ENCODE results near the gene OLA1.

Gene OLA1

DNA sequence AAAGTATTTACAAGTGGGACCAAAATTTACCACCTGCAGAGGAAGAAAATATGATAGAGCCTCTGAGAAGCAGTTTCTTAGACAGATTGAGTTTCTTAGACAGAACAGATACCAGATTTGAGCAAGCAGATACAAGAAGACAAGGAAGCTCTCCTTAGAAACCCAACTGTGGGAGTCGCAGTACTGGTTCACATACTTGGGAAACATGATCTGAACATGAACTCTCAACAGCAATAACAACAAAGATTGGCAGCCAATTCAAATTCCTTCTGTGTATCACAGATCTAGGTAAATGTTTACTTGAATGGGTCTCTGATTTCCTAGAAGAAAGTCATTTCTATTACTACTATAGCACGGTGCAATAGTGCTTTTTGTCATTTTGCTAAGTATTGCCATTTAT, 82.1 kb downstream of the OLA1 start:
- TF ChIP-seq, protein P1, sequence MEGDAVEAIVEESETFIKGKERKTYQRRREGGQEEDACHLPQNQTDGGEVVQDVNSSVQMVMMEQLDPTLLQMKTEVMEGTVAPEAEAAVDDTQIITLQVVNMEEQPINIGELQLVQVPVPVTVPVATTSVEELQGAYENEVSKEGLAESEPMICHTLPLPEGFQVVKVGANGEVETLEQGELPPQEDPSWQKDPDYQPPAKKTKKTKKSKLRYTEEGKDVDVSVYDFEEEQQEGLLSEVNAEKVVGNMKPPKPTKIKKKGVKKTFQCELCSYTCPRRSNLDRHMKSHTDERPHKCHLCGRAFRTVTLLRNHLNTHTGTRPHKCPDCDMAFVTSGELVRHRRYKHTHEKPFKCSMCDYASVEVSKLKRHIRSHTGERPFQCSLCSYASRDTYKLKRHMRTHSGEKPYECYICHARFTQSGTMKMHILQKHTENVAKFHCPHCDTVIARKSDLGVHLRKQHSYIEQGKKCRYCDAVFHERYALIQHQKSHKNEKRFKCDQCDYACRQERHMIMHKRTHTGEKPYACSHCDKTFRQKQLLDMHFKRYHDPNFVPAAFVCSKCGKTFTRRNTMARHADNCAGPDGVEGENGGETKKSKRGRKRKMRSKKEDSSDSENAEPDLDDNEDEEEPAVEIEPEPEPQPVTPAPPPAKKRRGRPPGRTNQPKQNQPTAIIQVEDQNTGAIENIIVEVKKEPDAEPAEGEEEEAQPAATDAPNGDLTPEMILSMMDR (IDR thresholded peaks at IDR 0.05; ENCODE audit: low read depth, low read length, missing control alignments): no peak
- no peak for DNase-seq (ENCODE audit: extremely low read depth, low read depth)
- H3K4me3 ChIP-seq (replicated peaks; ENCODE audit: low read depth, low read length): no peak overlapping the region

DNA sequence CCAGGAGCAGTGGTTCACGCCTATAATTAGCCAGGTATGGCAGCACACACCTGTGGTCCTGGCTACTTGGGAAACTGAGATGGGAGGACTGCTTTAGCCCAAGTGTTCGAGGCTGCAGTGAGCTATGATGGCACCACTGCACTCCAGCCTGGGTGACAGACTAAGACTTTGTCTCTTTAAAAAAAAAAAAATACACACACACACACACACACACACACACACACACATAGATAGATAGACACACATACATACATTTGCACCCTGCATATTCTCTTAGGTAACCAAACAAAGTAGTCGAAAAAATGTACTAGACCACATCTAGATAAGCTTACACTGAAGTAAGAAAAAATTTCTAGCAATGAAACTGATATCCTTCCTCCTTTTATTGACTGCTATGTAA, 86.8 kb downstream of the OLA1 start:
- no peak for DNase-seq (ENCODE audit: extremely low read depth, low read depth)
- H3K4me3 ChIP-seq (replicated peaks; ENCODE audit: low read depth, low read length): no peak overlapping the region
- TF ChIP-seq, protein P1 (IDR thresholded peaks at IDR 0.05; ENCODE audit: low read depth, low read length, missing control alignments): no peak

DNA sequence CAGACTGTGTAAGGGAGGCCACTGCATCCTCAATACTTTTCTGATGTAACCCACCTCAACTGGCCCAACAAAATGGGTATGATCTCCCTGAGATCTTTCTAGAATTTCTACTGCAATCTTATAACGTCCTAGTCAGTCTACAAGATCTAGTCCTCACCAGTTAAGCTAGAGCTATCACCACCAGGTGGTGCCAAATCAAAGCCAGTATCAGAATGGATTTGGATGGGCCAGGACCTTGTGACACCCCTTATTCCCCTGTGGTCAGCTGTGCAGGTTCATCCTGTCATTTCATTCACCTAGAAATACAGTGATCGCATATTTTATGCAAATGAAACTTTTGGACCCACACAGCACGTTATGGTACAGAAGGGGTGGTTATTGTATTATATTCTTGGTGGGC, 90.3 kb downstream of the OLA1 start:
- DNase-seq (ENCODE audit: extremely low read depth, low read depth): no peak
- H3K4me3 ChIP-seq (replicated peaks; ENCODE audit: low read depth, low read length): no peak overlapping the region
- TF ChIP-seq, protein P1 (IDR thresholded peaks at IDR 0.05; ENCODE audit: low read depth, low read length, missing control alignments): peak; percentile 57

DNA sequence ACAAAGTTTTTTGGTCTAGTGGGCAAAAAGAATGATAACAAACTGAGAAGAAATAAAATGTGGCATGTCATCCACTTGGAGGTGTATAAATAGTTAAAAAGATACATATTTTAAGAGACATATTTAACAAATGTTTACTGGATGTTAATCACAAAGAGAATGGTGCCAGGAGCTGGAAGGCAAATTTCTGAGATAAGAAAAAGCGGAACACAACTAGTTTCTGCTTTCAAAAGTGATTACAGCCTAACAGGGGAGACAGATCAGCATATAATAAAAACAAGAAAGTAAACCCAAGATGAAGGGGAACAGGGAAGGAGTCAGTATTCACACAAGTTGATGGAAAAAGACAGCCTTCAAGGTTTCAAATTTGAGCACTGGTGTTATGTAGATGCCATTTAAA, 91.3 kb downstream of the OLA1 start:
- TF ChIP-seq, protein P1 (IDR thresholded peaks at IDR 0.05; ENCODE audit: low read depth, low read length, missing control alignments): no peak
- DNase-seq (ENCODE audit: extremely low read depth, low read depth): no peak
- H3K4me3 ChIP-seq (replicated peaks; ENCODE audit: low read depth, low read length): no peak overlapping the region

DNA sequence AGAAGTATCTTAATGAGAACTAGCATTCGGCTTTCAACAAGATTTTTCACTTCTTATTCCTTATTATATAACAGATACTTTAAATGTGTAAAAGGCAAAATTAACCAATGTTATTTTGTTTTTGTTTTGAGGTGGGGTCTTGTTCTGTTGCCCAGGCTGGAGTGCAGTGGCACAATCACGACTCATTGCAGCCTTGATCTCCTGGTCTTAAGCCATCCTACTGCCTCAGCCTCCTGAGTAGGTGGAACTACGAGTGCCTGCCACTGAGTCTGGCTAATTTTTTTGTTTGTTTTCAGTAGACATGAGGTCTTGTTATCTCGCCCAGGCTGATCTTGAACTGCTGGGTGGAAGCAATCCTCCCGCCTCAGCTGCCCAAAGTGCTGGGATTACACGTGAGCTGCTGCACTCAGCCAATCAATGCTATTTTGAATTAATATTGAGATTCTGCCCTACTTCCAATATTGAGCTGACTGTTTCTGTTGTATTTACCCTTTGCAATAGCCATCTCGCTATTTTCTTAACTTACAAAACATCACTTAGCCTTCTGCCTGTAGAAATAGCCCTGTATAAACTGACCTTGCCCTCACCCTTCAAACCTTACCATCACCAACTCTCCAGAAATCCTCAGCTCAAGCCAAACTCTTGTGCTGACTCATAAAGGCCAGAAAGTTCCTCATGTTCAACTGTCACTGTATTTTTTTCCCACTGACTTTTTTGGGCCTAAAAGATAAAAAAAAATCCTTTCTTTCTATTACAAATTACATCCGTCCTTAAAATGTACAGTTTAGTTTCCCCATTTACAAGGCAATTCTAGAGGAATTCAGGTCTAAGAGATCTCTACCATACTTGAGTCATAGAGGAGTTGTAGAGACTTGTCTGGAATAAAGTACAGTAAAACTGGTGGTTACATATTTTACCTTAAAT, 94.3 kb downstream of the OLA1 start:
- DNase-seq (ENCODE audit: extremely low read depth, low read depth): peak; percentile 57
- TF ChIP-seq, protein P1 (IDR thresholded peaks at IDR 0.05; ENCODE audit: low read depth, low read length, missing control alignments): no peak
- H3K4me3 ChIP-seq (replicated peaks; ENCODE audit: low read depth, low read length): no peak overlapping the region

DNA sequence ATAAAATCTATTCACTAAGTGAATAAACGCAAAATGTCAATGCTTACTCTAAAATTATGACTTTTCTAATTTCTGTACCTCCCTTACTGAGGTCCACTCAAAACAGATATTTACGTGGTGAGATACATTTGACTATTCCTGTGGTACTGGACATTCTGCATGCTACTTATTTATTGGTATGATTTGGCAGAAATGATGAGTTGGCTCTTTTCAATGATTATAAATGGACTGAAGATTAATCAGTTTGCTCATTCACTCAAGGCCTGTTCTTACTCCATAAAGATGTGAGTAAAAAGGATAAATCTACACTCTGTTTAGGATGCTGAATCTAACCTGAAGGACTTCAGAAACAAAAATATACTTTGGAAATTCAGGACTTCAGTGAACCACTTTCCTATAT, 98.8 kb downstream of the OLA1 start:
- no peak overlapping the region for H3K4me3 ChIP-seq (replicated peaks; ENCODE audit: low read depth, low read length)
- DNase-seq (ENCODE audit: extremely low read depth, low read depth): no peak
- TF ChIP-seq, protein P1 (IDR thresholded peaks at IDR 0.05; ENCODE audit: low read depth, low read length, missing control alignments): no peak
